Stimulated activated CD8-positive, alpha-beta memory T cell treated with anti-CD3 and anti-CD28 coated beads, Interleukin-15, amount 100 ng/mL, for 1 hour (primary cell): ENCODE data around the gene TNRC6C.
"Not testable (repeated sequence)": the region's sequence is repeated elsewhere in the genome, so short reads cannot be mapped to it uniquely, and the experiment has no call there.

Experiments
- DNase-seq: peaks from one replicate; pipeline ENCODE4 v3.0.0-alpha.2; 2020; ENCODE audit warnings: low read depth

TNRC6C gene

DNA sequence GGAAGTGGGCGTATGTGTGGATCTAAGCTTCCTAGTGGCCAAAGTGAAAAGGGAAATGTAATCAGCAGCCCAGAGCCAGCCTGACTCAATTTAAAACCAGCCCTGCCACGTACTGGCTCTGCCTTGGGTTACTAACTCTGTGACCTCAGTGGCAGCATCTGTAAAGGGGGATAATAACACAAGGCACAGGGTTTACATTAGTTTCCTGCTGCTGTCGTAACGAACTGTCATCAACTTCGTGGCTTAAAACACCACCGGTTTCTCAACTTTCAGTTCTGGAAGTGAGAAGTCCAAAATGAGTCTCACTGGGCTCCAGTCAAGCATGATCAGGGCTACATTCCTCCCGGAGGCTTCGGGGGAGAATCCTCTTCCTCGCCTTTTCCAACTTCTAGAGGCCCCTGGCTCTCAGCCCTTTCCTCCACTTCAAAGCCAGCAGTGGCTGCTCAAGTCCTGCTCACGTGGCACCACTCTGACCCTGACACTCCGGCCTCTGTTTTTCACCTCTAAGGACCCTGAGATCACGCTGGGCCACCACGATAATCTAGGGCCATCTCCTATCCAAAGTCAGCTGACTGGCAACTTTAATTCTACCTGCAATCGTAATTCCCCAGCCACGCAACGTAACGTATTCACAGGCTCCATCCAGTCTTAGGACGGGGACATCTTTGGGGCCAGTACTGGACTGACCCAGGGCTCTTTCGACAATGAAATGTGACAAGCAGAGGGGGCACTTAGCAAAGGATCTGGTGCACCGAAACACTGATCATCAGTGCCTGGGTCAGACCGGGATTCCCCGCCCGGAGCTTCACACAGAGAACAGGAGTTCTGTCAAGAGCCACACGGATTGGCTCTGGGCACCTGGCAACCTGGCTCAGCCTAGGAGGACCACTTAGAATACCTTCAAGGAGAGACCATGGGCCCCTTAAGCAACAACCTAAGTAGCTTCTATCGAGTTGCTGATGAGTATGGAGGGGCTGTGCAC, 155.6 kb downstream of the TNRC6C start:
- no peak for DNase-seq

- no peak for DNase-seq
Observed at GRCh38 chr17:78114831-78115723, 156.6 kb downstream of the TNRC6C start.

- DNase-seq: not testable (repeated sequence)
Observed at GRCh38 chr17:78115803-78116202, 157.3 kb downstream of the TNRC6C start.

- DNase-seq: no peak
Observed at GRCh38 chr17:78116411-78116810, 157.9 kb downstream of the TNRC6C start.

GRCh38 chr17:78117027-78117981, 158.8 kb downstream of the TNRC6C start:
- DNase-seq: no peak

- no peak for DNase-seq
Observed at GRCh38 chr17:78118801-78119241, 160.3 kb downstream of the TNRC6C start.

DNA sequence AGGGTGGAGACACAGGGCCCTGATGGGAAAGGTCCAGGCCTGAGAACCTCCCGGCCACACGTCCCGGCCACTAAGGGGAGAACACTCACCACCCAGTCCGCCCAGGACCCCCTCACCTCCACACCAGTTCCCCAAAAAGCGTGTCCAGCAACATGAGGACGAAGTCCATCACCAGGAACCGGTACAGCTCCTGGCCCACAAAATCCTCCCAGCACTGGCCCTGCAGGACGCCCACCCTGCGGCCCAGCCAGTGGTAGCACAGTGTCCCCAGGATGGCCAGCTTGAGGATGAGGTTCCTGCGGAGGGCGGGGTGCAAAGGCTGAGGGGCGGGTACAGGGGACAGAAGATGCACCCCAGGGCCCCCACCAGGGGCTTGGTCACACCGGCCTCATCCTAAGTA, 162.0 kb downstream of the TNRC6C start:
- DNase-seq: no peak

GRCh38 chr17:78120971-78121800, 162.7 kb downstream of the TNRC6C start:
- DNase-seq: no peak

DNA sequence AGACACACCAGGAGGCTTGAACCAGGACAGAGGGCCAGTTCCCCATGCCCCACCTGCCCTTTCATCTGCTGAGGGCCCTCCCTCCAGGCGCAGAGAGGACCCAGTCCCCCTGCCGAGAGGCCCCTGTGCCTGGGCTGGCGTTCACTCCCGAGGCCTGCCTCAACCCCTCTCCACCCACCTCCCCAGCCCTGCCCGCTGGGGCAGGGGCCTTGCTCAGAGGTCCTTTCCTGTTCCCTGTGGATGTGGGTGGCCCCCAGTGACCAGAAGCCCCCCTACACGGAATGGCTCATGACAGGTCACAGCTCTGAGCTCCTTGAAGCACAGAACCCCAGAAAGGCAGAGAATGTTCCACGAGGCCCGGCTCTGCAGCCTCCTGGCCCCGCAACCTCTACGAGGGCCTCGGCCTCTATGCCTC, 163.3 kb downstream of the TNRC6C start:
- DNase-seq: no peak

DNA sequence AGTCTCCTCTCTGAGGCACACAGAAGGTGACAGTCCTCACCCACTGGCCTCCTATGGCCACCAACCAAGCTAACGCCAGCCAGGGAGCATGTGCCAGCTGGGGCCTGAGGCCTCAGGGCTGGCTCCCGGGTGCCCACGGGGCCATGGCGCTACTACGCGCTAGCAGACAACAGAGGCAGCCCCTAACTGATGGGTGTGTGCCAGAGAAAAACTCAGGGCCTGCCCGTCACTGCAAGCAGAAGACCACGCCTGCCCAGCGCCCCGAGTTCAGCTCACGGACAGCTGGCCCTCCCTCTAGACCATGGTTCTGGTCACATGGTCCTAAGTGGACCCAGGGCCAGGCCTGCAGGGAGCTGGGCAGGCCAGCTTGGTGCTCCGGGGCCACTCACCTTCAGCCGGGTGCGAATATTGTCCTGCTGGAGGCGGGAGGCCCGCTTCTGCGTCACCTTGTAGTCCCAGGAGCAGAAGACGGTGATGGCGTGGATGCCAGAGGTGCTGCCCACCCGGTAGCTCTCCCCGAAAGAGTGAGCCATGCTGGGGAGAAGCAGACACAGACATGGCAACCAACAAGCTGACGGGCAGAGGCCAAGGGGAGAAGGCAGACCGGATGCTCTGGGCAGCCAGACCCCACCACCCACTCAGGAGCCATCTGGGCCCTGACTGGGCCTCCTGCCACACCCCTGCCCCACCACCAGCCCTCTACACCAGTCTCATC, 163.9 kb downstream of the TNRC6C start:
- DNase-seq: no peak

DNA sequence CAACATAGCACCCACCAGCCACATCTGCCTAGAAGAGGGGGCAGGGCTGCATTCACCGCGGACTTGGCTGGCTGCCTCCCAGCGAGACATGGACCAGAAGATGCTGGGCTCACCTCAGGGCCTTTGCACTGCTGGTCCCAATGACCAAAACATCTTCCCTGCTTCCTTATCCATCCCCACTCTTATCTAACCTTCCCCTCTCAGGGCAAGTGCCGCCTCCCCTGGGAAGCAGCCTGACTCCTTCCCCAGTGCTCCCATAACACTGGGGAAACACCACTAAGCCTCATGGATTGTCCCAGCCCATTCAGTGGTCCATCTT, 164.4 kb downstream of the TNRC6C start:
- no peak for DNase-seq

DNA sequence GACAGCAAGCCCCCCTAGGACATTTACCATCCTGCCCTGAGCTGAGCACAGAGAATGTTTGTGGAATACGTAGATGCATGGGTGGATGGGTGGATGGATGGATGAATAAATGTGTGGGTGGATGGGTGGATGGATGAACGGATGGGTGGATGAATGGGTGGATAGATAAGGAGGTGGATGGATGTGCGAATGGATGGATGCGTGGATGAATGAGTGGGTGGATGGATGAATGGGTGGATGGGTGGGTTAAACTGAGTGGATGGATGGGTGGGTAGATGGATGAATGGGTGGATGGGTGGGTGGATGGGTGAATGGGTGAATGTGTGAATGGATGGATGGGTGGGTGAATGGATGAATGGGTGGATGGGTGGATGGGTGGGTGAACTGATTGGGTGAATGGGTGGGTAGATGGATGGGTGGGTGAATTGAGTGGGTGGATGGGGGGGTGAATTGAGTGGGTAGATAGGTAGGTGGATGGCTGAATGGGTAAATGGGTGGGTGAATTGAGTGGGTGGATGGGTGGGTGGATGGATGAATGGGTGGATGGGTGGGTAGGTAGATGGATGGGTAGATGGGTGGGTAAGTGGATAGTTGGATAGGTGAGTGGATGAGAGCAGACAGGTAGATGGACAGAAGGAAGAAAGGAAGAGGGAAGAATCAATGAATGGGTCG, 164.9 kb downstream of the TNRC6C start:
- DNase-seq: no peak

GRCh38 chr17:78124081-78124835, 165.8 kb downstream of the TNRC6C start:
- DNase-seq: no peak

- DNase-seq: no peak
Observed at GRCh38 chr17:78124836-78125137, 166.3 kb downstream of the TNRC6C start.

GRCh38 chr17:78125138-78125913, 166.8 kb downstream of the TNRC6C start:
- no peak for DNase-seq

DNA sequence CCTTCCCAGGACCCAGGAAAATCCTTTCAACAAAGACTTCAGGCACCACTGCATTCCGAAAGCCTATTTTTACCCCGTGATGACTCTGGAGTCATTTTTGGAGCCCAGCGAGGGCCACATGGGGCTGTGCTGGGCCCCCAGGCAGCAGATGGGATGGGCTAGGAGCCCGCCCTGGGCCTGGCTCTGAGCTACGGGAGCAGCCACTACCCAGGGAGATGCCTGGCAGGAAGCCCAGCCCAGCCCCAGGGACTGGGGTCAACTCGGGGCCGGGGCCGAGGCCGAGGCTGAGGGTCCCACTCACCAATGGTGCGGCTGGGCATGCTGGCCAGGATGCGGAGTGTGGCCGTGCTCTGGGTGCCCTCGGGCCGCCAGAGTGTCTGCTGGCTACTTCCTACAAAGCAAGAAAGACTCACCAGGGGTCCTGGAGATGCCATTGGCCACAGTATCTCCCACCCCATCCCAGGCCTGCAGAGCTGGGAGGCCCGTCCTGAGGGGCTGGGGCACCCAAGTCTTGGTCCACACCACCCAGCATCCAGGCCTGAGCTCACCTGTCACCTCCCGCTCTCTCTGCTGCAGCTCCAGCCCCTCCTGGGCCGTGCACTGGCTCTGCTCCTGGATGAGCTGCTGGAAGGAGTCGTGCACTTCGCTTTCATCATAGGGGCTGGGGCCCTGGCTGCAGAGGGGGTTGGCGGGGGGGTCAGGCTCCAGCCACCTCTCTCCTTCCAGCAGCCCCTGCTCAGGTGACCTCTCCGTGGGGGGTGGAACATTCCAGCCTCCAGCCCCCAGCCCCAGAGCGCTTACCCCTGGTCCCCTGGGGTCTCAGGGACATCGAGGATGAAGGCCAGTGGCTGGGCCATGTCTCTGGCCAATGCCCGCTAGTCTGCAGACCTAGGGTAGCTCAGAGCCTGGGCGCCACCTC, 167.7 kb downstream of the TNRC6C start:
- DNase-seq: no peak

DNA sequence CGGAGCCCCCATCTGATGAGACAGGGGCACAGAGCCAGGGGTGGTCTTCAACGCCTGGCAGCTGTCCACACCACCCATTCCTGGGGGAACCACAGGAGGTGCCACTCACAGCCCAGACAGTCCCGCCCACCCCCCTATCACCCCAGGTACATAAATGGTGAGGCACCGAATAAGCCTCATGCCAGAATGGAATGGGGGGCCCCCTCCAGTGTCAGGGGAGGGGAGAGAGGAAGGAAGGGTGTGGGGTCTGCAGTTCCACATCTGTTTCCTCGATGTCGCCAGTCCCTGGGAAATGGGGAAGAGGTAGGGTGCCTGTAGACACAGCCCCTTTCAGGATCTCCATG, 168.4 kb downstream of the TNRC6C start:
- no peak for DNase-seq
